Measurements from ENCODE around the gene BLTP3A.
"Not testable (repeated sequence)": the region's sequence is repeated elsewhere in the genome, so short reads cannot be mapped to it uniquely, and the experiment has no call there.

The BLTP3A gene

GRCh38 chr6:34793877-34794276 lies 2.0 kb downstream of the BLTP3A start:
- DNase-seq = no peak

GRCh38 chr6:34795836-34796425 lies 4.0 kb downstream of the BLTP3A start:
- no peak for DNase-seq

DNA sequence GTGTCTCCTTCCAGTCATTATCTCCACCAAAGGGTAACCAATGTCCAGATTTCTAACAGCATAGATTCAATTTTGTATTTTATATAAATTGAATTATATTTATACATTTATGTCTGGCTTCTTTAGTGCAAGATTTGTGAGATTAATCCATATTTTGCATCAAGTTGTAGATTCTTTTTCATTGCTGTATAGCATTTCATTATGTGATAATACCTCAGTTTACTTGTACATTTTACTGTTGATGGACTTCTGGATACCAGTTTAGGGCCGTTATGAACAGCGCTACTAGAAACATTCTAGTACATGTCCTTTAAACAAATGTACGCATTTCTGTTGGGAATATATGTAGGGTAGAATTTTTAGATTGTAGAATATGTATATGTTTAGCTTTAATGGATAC lies 6.2 kb downstream of the BLTP3A start:
- no peak for DNase-seq

GRCh38 chr6:34799547-34799946 lies 7.7 kb downstream of the BLTP3A start:
- no peak for DNase-seq

DNA sequence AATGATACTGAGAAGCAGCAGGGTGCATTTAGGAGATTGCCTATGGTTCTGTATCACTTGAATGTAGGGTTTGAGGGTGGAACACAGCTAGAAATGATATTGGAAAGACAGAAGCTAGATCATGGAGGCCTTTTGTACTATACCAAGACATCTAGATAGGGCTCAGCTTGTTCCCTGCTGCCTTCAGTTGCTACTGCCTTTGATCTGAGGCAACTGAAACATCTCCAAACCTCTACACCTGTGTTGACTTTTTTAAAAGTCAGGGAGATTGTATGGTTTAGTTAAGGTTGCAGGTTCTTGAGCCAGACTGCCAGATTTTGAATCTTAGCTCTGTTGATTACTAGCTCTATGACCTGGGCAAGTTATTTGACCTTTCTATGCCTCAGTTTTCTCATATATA lies 12.7 kb downstream of the BLTP3A start:
- no peak for DNase-seq

DNA sequence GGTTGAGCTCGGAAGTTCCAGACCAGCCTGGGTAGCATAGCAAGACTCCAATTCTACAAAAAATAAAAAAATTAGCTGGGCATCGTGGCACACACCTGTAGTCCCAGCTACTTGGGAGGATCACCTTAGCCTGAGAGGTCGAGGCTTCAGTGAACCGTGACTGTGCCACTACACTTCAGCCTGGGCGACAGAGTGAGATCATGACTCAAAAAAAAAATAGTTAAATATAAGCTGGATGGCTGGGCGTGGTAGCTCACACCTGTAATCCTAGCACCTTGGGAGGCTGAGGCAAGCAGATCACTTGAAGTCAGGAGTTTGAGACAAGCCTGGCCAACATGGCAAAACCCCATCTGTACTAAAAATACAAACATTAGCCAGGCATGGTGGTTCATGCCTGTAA lies 13.2 kb downstream of the BLTP3A start:
- DNase-seq = not testable (repeated sequence)

DNA sequence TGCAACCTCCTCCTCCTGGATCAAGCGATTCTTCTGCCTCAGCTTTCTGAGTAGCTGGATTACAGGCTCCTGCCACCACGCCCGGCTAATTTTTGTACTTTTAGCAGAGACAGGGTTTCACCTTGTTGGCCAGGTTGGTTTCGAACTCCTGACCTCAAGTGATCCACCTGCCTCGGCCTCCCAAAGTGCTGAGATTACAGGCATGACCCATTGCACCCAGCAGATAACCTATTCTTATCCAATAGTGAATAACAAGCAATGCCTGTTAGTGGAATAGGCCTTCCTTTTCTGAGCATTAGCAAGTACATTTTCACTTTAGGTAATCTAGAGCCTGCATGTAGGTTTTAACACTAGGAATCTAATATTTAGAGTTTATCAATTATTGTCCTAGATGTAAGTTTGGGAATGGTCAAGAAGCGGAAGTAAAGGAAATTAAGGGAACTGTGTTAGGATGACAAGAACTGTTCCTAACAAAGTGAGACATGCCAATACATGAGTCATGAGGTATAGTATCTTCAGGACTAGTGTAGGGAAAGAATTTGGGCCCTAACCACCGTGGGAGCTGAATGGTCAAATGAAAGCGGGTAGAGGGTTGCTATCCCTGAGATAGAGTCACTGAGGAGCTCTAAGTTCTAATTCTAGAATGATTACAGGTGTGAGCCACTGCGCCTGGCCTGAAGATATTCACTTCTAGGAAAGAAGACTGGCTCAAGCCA lies 15.0 kb downstream of the BLTP3A start:
- no peak for DNase-seq

GRCh38 chr6:34808473-34808872 lies 16.6 kb downstream of the BLTP3A start:
- not testable (repeated sequence) for DNase-seq

DNA sequence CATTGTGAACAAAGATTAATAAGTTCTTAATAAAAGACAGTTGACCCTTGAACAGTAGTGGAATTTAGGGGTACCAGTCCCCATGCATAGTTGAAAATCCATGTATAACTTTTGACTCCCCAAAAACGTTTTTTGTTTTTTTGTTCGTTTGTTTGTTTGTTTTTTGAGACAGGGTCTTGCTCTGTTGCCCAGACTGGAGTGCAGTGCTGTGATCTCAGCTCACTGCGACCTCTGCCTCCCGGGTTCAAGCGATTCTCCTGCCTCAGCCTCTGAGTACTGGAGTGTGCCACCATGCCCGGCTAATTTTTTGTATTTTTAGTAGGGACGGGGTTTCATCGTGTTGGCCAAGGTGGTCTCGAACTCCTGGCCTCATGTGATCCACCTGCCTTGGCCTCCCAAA lies 17.5 kb downstream of the BLTP3A start:
- not testable (repeated sequence) for DNase-seq

GRCh38 chr6:34810017-34810882 lies 18.4 kb downstream of the BLTP3A start:
- no peak for DNase-seq

DNA sequence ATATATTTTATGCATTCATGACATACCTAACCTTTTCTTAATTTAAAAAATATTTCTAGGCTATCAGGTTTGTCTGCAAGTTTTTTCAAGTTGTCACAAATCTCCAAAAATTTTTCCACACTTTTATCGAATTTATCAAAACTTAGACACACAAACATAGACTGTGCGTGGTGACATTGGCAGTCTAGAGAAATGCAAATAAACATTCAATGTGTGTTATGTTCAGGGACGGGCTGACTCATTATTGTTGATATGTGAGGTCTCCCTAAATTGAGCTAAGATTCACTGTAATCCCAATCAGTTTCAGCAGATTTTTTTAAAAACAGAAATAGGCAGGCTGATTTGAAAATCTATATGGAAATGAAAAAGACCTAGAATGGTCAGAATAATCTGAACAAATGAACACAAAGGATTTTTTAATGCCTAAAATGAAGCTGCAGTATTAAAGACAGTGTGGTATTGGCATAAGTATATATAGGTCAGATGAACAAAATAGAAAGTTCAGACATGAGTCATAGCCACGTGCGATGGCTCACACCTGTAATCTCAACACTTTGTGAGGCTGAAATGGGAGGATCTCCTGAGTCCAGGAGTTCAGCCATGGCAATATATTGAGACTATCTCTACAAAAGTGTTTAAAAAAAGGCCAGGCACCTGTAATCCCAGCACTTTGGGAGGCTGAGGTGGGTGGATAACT lies 19.2 kb downstream of the BLTP3A start:
- DNase-seq = no peak

- DNase-seq = no peak
Observed at GRCh38 chr6:34813028-34813713, 21.3 kb downstream of the BLTP3A start.

DNA sequence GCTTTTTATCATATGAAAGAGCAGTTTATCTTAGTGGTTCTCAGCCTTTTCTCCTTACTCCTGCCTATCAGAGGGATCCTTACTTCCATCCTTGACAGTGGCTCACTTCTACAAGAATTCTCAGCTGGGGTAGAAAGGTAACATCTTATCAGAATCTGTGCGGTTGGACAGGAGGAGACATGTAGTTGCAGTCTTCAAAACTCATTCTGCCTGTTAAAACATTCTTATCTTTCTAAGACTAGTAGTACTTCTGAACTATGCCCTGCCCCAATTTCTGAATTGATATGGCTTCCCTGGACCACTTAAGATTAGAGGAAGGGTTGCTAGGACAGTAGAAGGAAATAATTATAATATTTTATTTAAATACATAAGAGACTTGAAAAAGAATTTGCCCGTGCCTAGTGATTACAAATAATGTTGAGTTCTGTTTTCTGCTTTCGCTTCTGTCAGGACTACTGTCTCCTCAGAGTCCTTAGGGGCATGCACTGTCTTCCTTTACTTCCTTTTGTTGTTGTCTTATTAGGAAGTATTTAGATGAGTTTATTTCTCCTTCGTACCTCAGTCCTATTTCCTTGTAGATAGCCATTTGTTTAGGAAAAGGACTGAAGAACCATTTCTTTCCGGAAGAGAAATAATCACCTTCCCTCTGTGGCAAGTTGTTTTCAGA lies 24.9 kb downstream of the BLTP3A start:
- DNase-seq = no peak

DNA sequence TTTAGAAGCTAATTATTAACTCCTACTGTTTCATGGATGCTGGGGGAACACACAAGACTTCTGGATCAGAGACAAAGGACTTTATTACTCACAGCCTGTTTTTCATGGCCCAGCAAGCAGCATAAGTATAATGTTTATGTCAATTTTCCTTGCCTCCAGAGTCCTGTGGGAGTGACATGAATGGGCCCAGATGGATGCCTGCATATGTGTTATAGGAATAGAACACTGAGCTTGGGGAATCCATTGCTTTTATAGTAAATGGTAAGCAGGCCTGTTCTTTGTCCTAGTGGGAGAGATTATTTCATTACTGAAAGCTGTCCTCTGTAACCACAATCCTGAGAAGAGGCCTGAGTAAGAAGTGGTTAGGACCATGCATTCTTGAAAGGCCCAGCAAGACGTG lies 25.6 kb downstream of the BLTP3A start:
- DNase-seq = no peak

DNA sequence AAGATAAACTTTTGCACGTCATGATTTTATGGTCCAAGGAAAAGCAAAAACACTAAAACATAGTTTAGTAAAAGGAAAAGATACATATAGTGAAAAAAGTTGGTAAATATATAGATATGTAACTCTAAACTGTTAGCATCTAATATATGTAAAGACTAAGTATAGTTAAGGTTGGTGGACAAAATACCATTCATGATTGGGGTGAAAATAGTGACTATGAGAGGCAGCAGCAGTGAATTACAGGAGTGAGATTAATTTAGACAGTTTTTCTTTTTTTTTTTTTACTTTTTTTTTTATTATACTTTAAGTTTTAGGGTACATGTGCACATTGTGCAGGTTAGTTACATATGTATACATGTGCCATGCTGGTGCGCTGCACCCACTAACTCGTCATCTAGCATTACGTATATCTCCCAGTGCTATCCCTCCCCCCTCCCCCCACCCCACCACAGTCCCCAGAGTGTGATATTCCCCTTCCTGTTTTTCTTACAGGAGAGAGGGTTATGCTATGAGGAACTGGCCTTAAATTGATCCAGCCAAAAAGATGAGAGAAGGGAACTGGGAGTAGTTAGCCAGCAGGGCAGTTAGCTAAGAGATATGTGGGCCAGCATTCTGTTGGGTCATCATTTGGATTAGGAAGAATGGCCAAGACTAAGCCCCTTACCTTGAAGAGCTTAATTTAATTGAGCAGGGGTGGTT lies 27.1 kb downstream of the BLTP3A start:
- DNase-seq = not testable (repeated sequence)

- no peak for DNase-seq
Observed at GRCh38 chr6:34819571-34820480, 27.9 kb downstream of the BLTP3A start.

GRCh38 chr6:34829137-34829536 lies 37.3 kb downstream of the BLTP3A start:
- no peak for DNase-seq

- no peak for DNase-seq
Observed at GRCh38 chr6:34832942-34833341, 41.1 kb downstream of the BLTP3A start.

- DNase-seq = no peak
Observed at GRCh38 chr6:34834789-34835518, 43.1 kb downstream of the BLTP3A start.

GRCh38 chr6:34836008-34836407 lies 44.1 kb downstream of the BLTP3A start:
- DNase-seq = no peak
